Measurements from ENCODE around the gene CMPK2.

- no peak for TF ChIP-seq POLR2AphosphoS5 (IDR thresholded peaks at IDR 0.05; ENCODE audit: borderline replicate concordance, low read depth, low read length)
- no peak for TF ChIP-seq EZH2 (IDR thresholded peaks at IDR 0.05)
Observed at GRCh38 chr2:6915399-6915798, 49.7 kb upstream of the CMPK2 start.

Data from SK-N-MC (cell line).